Thyroid gland (tissue), 4 donors: ENCODE data around the gene SLX9. TPM values are rescaled to one million over a fixed set of nuclear protein-coding genes. Genes with fewer than 3 reads are reported as not detected.

ENCODE experiments used
- DNase-seq, 2 donors: peaks; one replicate each; pipeline ENCODE4 v3.0.0-alpha.2; 2019
- H3K27ac ChIP-seq, 3 donors: fragments of 200-600 bp; sonication (generic); 1 replicate in 2 of 3; 2 replicates in 1 of 3; pipeline ENCODE4 v1.5.1; 2016 to 2019; ENCODE audit warnings: mild to moderate bottlenecking in 1 of 3, moderate library complexity in 1 of 3
- H3K27me3 ChIP-seq: fragments of 200-600 bp; sonication (generic); one replicate; pipeline ENCODE4 v1.5.1; 2019
- H3K36me3 ChIP-seq, 2 donors: fragments of 200-600 bp; sonication (generic); one replicate each; pipeline ENCODE4 v1.5.1; 2016 to 2019
- H3K4me1 ChIP-seq, 2 donors: fragments of 200-600 bp; sonication (generic); one replicate each; pipeline ENCODE4 v1.5.1; 2017 to 2019
- H3K4me3 ChIP-seq, 3 donors: fragments of 200-600 bp; sonication (generic); replicated peaks in 1 of 3; 1 replicate in 2 of 3; 2 replicates in 1 of 3; pipeline ENCODE4 v1.5.1; 2016; ENCODE audit warnings: mild to moderate bottlenecking in 1 of 3
- H3K9me3 ChIP-seq: fragments of 200-600 bp; sonication (generic); one replicate; pipeline ENCODE4 v1.5.1; 2017
- CTCF ChIP-seq, 6 experiments: fragments of 200-600 bp in 3 of 6; fragments of 450-650 bp in 3 of 6; sonication (generic) in 3 of 6; IDR thresholded peaks; one replicate each; pipeline ENCODE4 v1.5.1; 2016 to 2019; ENCODE audit warnings: antibody characterized with exemption in 6 of 6, mild to moderate bottlenecking in 2 of 6, inconsistent platforms in 1 of 6, moderate library complexity in 1 of 6
- POLR2A ChIP-seq, 2 donors: fragments of 450-650 bp; IDR thresholded peaks; one replicate each; pipeline ENCODE4 v1.6.1; 2017; ENCODE audit warnings: antibody characterized with exemption in 2 of 2, mild to moderate bottlenecking in 2 of 2, moderate library complexity in 1 of 2
- WGBS, 2 donors: methylation state at CpG; one replicate each; pipeline ENCODE4 v1.1.5; 2017; 5-methylcytosine and 5-hydroxymethylcytosine counted together
- intact Hi-C: fragments of 100-400 bp; cut with DNase I; formaldehyde crosslinking; loops from one replicate; pipeline ENCODE4 v1.15.1; 2023
- total RNA-seq, 4 donors: library from RNA; depleted of rRNA; stranded (reverse); fragments of >200 nt; gene quantifications; one replicate each; pipeline ENCODE4 v1.2.3, GENCODE V29; 2016

SLX9 gene
- total RNA-seq, 4 donors from 2014 or later = 4.8 to 19.1 (median 11.2) TPM

GRCh38 chr21:44947111-44947929 lies 7.5 kb downstream of the SLX9 start:
- 83 to 92% methylated on average over 20 to 21 of the region's 22 CpGs for WGBS, 2 donors
- TF ChIP-seq POLR2A (IDR thresholded peaks at IDR 0.05) = no peak
- no peak for TF ChIP-seq CTCF (IDR thresholded peaks at IDR 0.05)
- no peaks in the 10 kb centered on the region for H3K27me3 ChIP-seq
- no peaks in the 10 kb centered on the region for H3K9me3 ChIP-seq
- H3K4me3 ChIP-seq = no peak overlapping the region
- peak in 1 of 2 donors; percentile 2 for DNase-seq
- intact Hi-C loops = loop anchor here (5.0 to 10.0 kb wide), 2 partner anchors 190 to 337 kb away; partner anchors contain the start of gene POFUT2
- H3K27ac ChIP-seq = no peak overlapping the region
- H3K36me3 ChIP-seq = peaks cover 0 to 8% of the 10 kb centered on the region in 2 donors
- peaks cover 0 to 6% of the 10 kb centered on the region in 2 donors for H3K4me1 ChIP-seq

GRCh38 chr21:44947930-44948331 lies 8.1 kb downstream of the SLX9 start:
- no peak for TF ChIP-seq CTCF (IDR thresholded peaks at IDR 0.05)
- no peak for TF ChIP-seq POLR2A (IDR thresholded peaks at IDR 0.05)
- 91 to 94% methylated on average over 26 to 32 of the region's 33 CpGs for WGBS, 2 donors
- no peak overlapping the region for H3K27ac ChIP-seq
- no peak for DNase-seq
- peaks cover 0 to 6% of the 10 kb centered on the region in 2 donors for H3K4me1 ChIP-seq
- H3K27me3 ChIP-seq = no peaks in the 10 kb centered on the region
- H3K4me3 ChIP-seq = no peak overlapping the region
- no peaks in the 10 kb centered on the region for H3K9me3 ChIP-seq
- peaks cover 0 to 8% of the 10 kb centered on the region in 2 donors for H3K36me3 ChIP-seq
- intact Hi-C loops = loop anchor here (5.0 to 10.0 kb wide), 2 partner anchors 189 to 337 kb away; partner anchors contain the start of gene POFUT2

GRCh38 chr21:44948426-44949120 lies 8.7 kb downstream of the SLX9 start:
- Histone ChIP-seq H3K36me3 (peaks cover 0 to 8% of the 10 kb centered on the region in 2 donors), H3K27ac (no peak overlapping the region), H3K4me1 (peaks cover 0 to 6% of the 10 kb centered on the region in 2 donors), H3K9me3 (no peaks in the 10 kb centered on the region), H3K4me3 (no peak overlapping the region), H3K27me3 (no peaks in the 10 kb centered on the region)
- TF ChIP-seq POLR2A (IDR thresholded peaks at IDR 0.05) = no peak
- no peak for TF ChIP-seq CTCF (IDR thresholded peaks at IDR 0.05)
- DNase-seq = no peak
- WGBS, 2 donors = 88 to 91% methylated on average over 13 to 15 of the region's 16 CpGs
- intact Hi-C loops = loop anchor here (5.0 to 10.0 kb wide), 2 partner anchors 189 to 336 kb away; partner anchors contain the start of gene POFUT2

- intact Hi-C loops = loop anchor here (5.0 to 10.0 kb wide), 2 partner anchors 188 to 336 kb away; partner anchors contain the start of gene POFUT2
- H3K27ac ChIP-seq = no peak overlapping the region
- peaks cover 0 to under 1% of the 10 kb centered on the region in 2 donors for H3K36me3 ChIP-seq
- no peak overlapping the region for H3K4me3 ChIP-seq
- H3K9me3 ChIP-seq = no peaks in the 10 kb centered on the region
- no peak for DNase-seq
- peaks cover 0 to 6% of the 10 kb centered on the region in 2 donors for H3K4me1 ChIP-seq
- TF ChIP-seq CTCF (IDR thresholded peaks at IDR 0.05) = no peak
- no peak for TF ChIP-seq POLR2A (IDR thresholded peaks at IDR 0.05)
- H3K27me3 ChIP-seq = no peaks in the 10 kb centered on the region
- WGBS, 2 donors = 84 to 89% methylated on average over 14 to 19 of the region's 30 CpGs
These were observed 9.4 kb downstream of the SLX9 start for GRCh38 chr21:44949161-44949778.
